ENCODE measurements around the gene ZNHIT6. TPM values are rescaled to one million over a fixed set of nuclear protein-coding genes. Genes with fewer than 3 reads are reported as not detected.

ZNHIT6 gene
- total and polyA plus RNA-seq, 2 donors (not counting 1 experiment from before 2014, with no cell fraction given), result 6.0 to 16.3 TPM

DNA sequence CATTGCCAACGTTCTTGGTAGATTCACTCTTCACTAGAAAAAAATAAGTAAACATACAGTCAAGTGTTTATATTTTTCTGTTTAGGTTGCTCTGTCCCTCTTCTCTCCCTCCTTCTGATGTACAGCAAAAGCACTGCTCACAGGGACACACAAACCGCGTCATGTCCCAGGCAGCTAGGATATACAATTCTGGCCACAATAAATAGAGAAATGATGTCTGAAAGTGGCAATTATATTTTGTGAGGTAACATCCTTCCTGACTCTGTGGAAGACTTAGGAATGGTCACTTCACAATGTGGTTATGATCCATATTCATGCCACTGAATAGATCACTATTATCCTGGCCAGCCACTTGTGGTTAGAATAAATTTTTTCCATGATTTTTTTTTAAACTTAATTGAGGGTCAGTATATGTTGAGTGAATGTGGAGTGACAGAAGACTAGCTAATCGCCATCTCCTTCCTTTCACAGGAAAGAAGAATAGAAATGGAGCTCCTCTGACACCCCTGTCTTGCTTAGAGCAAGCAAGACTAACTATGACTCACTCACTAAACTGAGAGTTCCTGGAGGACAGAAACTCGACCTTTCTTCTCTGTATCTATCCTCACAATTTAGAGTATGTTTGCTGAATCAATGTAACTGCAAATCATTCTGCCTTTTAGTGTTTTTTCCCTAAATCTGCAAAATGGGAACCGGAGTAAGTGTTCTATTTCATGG lies 54.0 kb downstream of the ZNHIT6 start:
- Histone ChIP-seq H3K27me3 (replicated peaks in 1 of 4; ENCODE audit: control extremely low read depth in 1 of 4, control insufficient read depth in 3 of 4, insufficient read depth in 4 of 4, low read length in 3 of 4) (no peaks in the 10 kb centered on the region), H3K4me2 (replicated peaks; ENCODE audit: low read depth, low read length, poor library complexity, severe bottlenecking) (no peak overlapping the region), H3K79me2 (ENCODE audit: control insufficient read depth, insufficient read depth, low read length) (no peaks in the 10 kb centered on the region), H2AFZ (ENCODE audit: insufficient read depth, low read depth, low read length, poor library complexity, severe bottlenecking) (no peak overlapping the region), H3K4me1 (ENCODE audit: control insufficient read depth in 2 of 2, insufficient read depth in 2 of 2, low read length in 2 of 2) (no peaks in the 10 kb centered on the region), H3K4me3 (ENCODE audit: control extremely low read depth in 1 of 5, extremely low read depth in 1 of 5, insufficient read depth in 1 of 5, low read depth in 2 of 5, low read length in 4 of 5) (no peak overlapping the region), H3K9me3 (ENCODE audit: control extremely low read depth in 1 of 3, control insufficient read depth in 2 of 3, insufficient read depth in 1 of 3, low read length in 2 of 3) (peaks cover 0 to under 1% (median 0%) of the 10 kb centered on the region in 3 donors), H3K27ac (ENCODE audit: low read length in 2 of 2) (no peak overlapping the region), H3K9ac (ENCODE audit: low read length) (no peak overlapping the region), H4K20me1 (ENCODE audit: control insufficient read depth, insufficient read depth, low read length, poor library complexity, severe bottlenecking) (no peaks in the 10 kb centered on the region), H3K36me3 (replicated peaks in 1 of 2; ENCODE audit: control extremely low read depth in 1 of 2, control insufficient read depth in 1 of 2, extremely low read depth in 1 of 2, insufficient read depth in 2 of 2, low read length in 1 of 2) (peaks cover 6 to 37% of the 10 kb centered on the region in 2 experiments)
- Mint-ChIP-seq H3K27me3 (no peaks in the 10 kb centered on the region), H3K9me3 (ENCODE audit: insufficient read depth) (no peaks in the 10 kb centered on the region), H3K4me3 (no peak overlapping the region), H3K4me1 (no peaks in the 10 kb centered on the region), H3K27ac (no peak overlapping the region)
- intact Hi-C loops (cut with micrococcal nuclease), result no loop called here
- no peak for TF ChIP-seq EZH2 (IDR thresholded peaks at IDR 0.05; ENCODE audit: borderline replicate concordance, insufficient read depth, low read depth, low read length, poor library complexity, severe bottlenecking)
- TF ChIP-seq, protein P1, sequence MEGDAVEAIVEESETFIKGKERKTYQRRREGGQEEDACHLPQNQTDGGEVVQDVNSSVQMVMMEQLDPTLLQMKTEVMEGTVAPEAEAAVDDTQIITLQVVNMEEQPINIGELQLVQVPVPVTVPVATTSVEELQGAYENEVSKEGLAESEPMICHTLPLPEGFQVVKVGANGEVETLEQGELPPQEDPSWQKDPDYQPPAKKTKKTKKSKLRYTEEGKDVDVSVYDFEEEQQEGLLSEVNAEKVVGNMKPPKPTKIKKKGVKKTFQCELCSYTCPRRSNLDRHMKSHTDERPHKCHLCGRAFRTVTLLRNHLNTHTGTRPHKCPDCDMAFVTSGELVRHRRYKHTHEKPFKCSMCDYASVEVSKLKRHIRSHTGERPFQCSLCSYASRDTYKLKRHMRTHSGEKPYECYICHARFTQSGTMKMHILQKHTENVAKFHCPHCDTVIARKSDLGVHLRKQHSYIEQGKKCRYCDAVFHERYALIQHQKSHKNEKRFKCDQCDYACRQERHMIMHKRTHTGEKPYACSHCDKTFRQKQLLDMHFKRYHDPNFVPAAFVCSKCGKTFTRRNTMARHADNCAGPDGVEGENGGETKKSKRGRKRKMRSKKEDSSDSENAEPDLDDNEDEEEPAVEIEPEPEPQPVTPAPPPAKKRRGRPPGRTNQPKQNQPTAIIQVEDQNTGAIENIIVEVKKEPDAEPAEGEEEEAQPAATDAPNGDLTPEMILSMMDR (IDR thresholded peaks at IDR 0.05), result no peak
- DNase-seq, result no peak
- POLR2A ChIA-PET, result no interaction called here
- CTCF ChIA-PET, result interaction anchor here (0.8 kb wide), 1 partner anchor 9 kb away, joined by 3 read pairs; no protein-coding TSS in a partner anchor
- 100% methylated on average over 2 of the region's 6 CpGs for WGBS (ENCODE audit: insufficient coverage)
- ATAC-seq (ENCODE audit: low read depth), result no peak

DNA sequence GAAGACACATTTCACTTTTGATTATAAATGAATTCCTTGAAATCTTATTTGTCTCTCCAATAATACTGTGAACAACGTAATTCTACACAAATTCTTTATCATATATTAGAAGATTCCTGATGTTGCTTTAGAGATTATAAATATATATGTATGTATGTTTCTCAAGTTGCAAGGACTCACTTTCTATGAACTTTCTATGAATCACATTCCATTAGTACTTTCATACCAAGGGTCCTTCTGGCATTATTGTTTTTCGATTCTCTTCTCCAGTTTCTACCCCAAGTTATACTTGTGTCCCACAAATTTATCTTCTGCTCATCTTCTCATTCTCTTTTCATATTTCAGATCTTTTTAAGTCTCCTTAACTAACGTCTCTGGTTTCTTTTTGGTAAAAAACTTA lies 55.9 kb downstream of the ZNHIT6 start:
- ATAC-seq (ENCODE audit: low read depth) (no peak), DNase-seq (no peak)
- Histone ChIP-seq H3K4me1 (ENCODE audit: control insufficient read depth in 2 of 2, insufficient read depth in 2 of 2, low read length in 2 of 2) (no peaks in the 10 kb centered on the region), H3K9me3 (ENCODE audit: control extremely low read depth in 1 of 3, control insufficient read depth in 2 of 3, insufficient read depth in 1 of 3, low read length in 2 of 3) (peaks cover 5 to 7% (median 5%) of the 10 kb centered on the region in 3 donors), H3K9ac (ENCODE audit: low read length) (no peak overlapping the region), H4K20me1 (ENCODE audit: control insufficient read depth, insufficient read depth, low read length, poor library complexity, severe bottlenecking) (no peaks in the 10 kb centered on the region), H3K27me3 (replicated peaks in 1 of 4; ENCODE audit: control extremely low read depth in 1 of 4, control insufficient read depth in 3 of 4, insufficient read depth in 4 of 4, low read length in 3 of 4) (no peaks in the 10 kb centered on the region), H3K36me3 (replicated peaks in 1 of 2; ENCODE audit: control extremely low read depth in 1 of 2, control insufficient read depth in 1 of 2, extremely low read depth in 1 of 2, insufficient read depth in 2 of 2, low read length in 1 of 2) (peaks cover 10 to 37% of the 10 kb centered on the region in 2 experiments), H3K79me2 (ENCODE audit: control insufficient read depth, insufficient read depth, low read length) (no peaks in the 10 kb centered on the region), H3K27ac (ENCODE audit: low read length in 2 of 2) (no peak overlapping the region), H3K4me3 (ENCODE audit: control extremely low read depth in 1 of 5, extremely low read depth in 1 of 5, insufficient read depth in 1 of 5, low read depth in 2 of 5, low read length in 4 of 5) (no peak overlapping the region), H3K4me2 (replicated peaks; ENCODE audit: low read depth, low read length, poor library complexity, severe bottlenecking) (no peak overlapping the region), H2AFZ (ENCODE audit: insufficient read depth, low read depth, low read length, poor library complexity, severe bottlenecking) (no peak overlapping the region)
- H3K27ac Mint-ChIP-seq, result no peak overlapping the region
- H3K4me1 Mint-ChIP-seq, result no peaks in the 10 kb centered on the region
- TF ChIP-seq, protein P1 (IDR thresholded peaks at IDR 0.05), result no peak
- no peak for TF ChIP-seq EZH2 (IDR thresholded peaks at IDR 0.05; ENCODE audit: borderline replicate concordance, insufficient read depth, low read depth, low read length, poor library complexity, severe bottlenecking)
- no peaks in the 10 kb centered on the region for H3K27me3 Mint-ChIP-seq
- peaks cover 2% of the 10 kb centered on the region for H3K9me3 Mint-ChIP-seq (ENCODE audit: insufficient read depth)
- H3K4me3 Mint-ChIP-seq, result no peak overlapping the region
- intact Hi-C loops (cut with micrococcal nuclease), result no loop called here
- CTCF ChIA-PET, result no interaction called here
- WGBS (ENCODE audit: insufficient coverage), result 100% methylated on average over 1 of the region's 3 CpGs
- POLR2A ChIA-PET, result no interaction called here

Measured in B cell (primary cell).